Stimulated activated naive CD8-positive, alpha-beta T cell treated with anti-CD3 and anti-CD28 coated beads, Interleukin-15, amount 100 ng/mL, for 72 hours (primary cell): Measurements from ENCODE around the gene IMP3.

ENCODE experiments used
- ATAC-seq: fragments of 150-1000 bp; cut with Tn5 transposase; 2 replicates; pipeline ENCODE4 v1.10.0; 2021; ENCODE audit warnings: mild to moderate bottlenecking, moderate library complexity
- DNase-seq, 2 donors: peaks; one replicate each; pipeline ENCODE4 v3.0.0; 2021 to 2022
- H3K27ac Mint-ChIP-seq, 2 donors: one replicate each; pipeline ENCODE4 v1.8.0; 2022; ENCODE audit warnings: mild to moderate bottlenecking in 2 of 2, mixed read lengths in 2 of 2, moderate library complexity in 2 of 2
- H3K27me3 Mint-ChIP-seq: one replicate; pipeline ENCODE4 v1.8.0; 2022; ENCODE audit warnings: mixed read lengths
- H3K4me1 Mint-ChIP-seq: one replicate; pipeline ENCODE4 v1.8.0; 2022; ENCODE audit warnings: mild to moderate bottlenecking, mixed read lengths
- H3K4me3 Mint-ChIP-seq, 2 donors: one replicate each; pipeline ENCODE4 v1.8.0; 2022; ENCODE audit warnings: mild to moderate bottlenecking in 2 of 2, mixed read lengths in 2 of 2, moderate library complexity in 1 of 2
- H3K9me3 Mint-ChIP-seq, 2 donors: one replicate each; pipeline ENCODE4 v1.8.0; 2022; ENCODE audit warnings: mixed read lengths in 2 of 2

IMP3 gene

GRCh38 chr15:75661100-75661755 is 21.2 kb upstream of the IMP3 start:
- H3K27me3 Mint-ChIP-seq = no peaks in the 10 kb centered on the region

DNA sequence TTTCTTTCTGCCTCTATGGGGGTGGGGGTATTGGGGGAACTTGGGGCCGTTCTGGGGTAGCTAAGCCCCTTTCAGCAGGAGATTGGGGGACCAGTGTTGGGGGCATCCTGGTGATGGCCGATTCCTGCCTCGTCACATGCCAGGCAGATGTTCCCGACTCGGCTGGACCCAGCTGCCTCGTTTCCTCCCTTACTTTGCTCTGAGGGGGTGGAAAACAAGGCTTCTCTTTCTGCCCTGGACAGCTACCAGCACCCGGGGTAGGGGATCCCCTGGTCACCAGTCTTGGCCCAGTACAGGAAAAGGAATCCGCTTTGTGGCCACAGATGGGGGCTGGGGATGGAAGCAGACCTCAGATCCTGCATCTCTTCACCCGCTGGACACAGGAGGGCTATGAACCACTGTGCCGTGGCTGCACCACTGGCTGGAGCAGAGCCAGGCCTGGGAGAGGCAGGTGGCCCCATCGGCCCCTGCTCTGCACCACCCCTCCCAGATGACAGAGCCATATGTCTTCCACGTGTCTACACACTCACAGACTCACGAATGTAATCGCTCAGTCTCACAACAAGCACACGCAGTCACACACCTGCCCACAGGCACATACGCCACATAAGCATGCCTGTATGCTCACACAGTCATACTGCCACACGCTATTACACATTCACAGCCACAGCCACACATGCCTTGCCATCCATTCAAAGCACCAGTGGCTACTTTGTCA is 20.1 kb upstream of the IMP3 start:
- no peak for DNase-seq
- ATAC-seq = peak; percentile 31
- Mint-ChIP-seq H3K4me1 (no peaks in the 10 kb centered on the region), H3K27me3 (no peaks in the 10 kb centered on the region), H3K9me3 (no peaks in the 10 kb centered on the region), H3K4me3 (no peak overlapping the region), H3K27ac (peak overlapping the region in 1 of 2 donors; percentile 0)

More at GRCh38 chr15:75661100-75661755, 21.2 kb upstream of the IMP3 start:
- Mint-ChIP-seq H3K4me3 (no peak overlapping the region), H3K4me1 (no peaks in the 10 kb centered on the region), H3K9me3 (no peaks in the 10 kb centered on the region), H3K27ac (peak overlapping the region in 1 of 2 donors; percentile 44)
- ATAC-seq (no peak), DNase-seq (no peak)

DNA sequence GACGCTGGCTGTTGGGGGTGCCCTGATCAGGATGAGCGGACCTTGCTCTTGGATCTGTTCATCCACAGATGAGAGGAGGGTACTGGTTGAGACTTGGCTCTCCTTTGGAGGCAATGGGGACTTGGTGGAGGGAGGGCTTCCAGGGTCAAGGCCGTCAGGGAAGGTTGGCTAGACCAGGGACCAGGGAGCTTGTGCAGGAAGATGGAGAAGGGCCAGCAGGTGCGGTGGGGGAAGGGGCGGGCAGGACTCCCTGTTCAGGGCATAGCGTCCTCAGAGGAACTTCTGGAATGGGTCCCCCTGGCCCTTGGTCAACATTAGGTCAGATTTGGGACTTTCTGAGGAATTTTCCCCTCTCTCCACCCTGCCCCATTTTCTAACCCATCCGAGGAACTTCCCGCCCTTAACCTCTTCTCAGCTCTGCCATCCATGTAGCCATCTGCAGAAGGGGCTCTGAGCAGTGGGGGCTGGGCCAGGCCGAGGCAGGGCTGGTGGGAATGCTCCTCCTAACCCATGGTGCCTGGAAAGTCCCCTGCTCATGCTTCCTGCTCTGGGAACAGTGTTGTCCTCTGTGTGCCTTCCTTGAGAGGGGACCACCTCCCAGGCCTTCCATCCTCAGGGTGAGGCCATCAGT is 19.2 kb upstream of the IMP3 start:
- no peak for DNase-seq
- Mint-ChIP-seq H3K27me3 (no peaks in the 10 kb centered on the region), H3K27ac (peak overlapping the region in 1 of 2 donors; percentile 18), H3K9me3 (no peaks in the 10 kb centered on the region), H3K4me3 (no peak overlapping the region), H3K4me1 (no peaks in the 10 kb centered on the region)
- no peak for ATAC-seq

- Mint-ChIP-seq H3K27me3 (no peaks in the 10 kb centered on the region), H3K9me3 (no peaks in the 10 kb centered on the region), H3K27ac (no peak overlapping the region), H3K4me3 (no peak overlapping the region), H3K4me1 (peaks cover 11% of the 10 kb centered on the region)
- ATAC-seq (no peak), DNase-seq (no peak)
Measured at GRCh38 chr15:75656813-75657212, 16.8 kb upstream of the IMP3 start.

- no peak overlapping the region for H3K4me3 Mint-ChIP-seq
- DNase-seq (no peak), ATAC-seq (no peak)
- H3K27ac Mint-ChIP-seq = peak overlapping the region in 1 of 2 donors; percentile 49
- peaks cover 16% of the 10 kb centered on the region for H3K4me1 Mint-ChIP-seq
- H3K9me3 Mint-ChIP-seq = no peaks in the 10 kb centered on the region
- H3K27me3 Mint-ChIP-seq = no peaks in the 10 kb centered on the region
Measured at GRCh38 chr15:75656331-75656730, 16.3 kb upstream of the IMP3 start.

GRCh38 chr15:75655931-75656330 is 15.9 kb upstream of the IMP3 start:
- Mint-ChIP-seq H3K4me3 (no peak overlapping the region), H3K4me1 (peaks cover 20% of the 10 kb centered on the region), H3K27me3 (no peaks in the 10 kb centered on the region), H3K27ac (peak overlapping the region in 1 of 2 donors; percentile 49), H3K9me3 (no peaks in the 10 kb centered on the region)
- ATAC-seq = no peak
- DNase-seq = no peak

DNA sequence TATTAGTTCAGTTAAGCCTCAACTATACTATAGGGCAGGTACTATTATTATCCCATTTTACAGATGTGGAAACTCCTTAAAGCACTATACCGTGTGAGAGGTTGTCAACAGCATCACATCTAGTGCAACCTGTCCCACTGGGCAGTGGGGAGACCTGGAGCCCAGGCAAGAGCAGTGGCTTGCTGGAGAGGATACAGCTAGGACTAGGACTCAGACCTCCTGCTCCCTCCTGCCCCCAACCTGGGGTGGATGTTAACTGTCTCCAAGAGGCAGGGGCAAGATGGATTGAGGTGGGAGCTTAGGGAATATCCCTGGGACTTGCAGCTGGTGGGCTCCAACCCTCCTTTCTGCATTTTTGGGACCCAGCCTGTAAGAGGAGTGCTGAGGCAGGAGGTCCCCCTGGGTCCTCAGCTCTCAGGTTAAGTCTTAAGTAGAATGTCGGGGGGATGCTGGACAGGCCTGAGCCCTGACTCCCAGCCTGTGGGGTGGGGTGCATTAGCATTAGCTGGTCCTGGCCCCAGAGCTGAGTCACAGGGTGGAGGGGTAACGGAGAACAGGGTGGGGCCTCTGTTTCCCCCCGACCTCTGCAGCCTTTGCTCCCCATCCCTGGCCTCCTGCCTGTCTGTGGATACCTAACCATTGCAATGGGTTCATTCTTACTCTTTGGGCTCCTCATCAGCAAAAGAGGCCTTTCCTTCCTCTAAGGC is 14.3 kb upstream of the IMP3 start:
- H3K27ac Mint-ChIP-seq = no peak overlapping the region
- no peaks in the 10 kb centered on the region for H3K27me3 Mint-ChIP-seq
- ATAC-seq = no peak
- H3K4me3 Mint-ChIP-seq = no peak overlapping the region
- DNase-seq = no peak
- no peaks in the 10 kb centered on the region for H3K9me3 Mint-ChIP-seq
- H3K4me1 Mint-ChIP-seq = peaks cover 35% of the 10 kb centered on the region

GRCh38 chr15:75653347-75653913 is 13.4 kb upstream of the IMP3 start:
- ATAC-seq = no peak
- H3K4me3 Mint-ChIP-seq = no peak overlapping the region

GRCh38 chr15:75651810-75652543 is 12.0 kb upstream of the IMP3 start:
- Mint-ChIP-seq H3K27me3 (no peaks in the 10 kb centered on the region), H3K4me3 (no peak overlapping the region), H3K9me3 (no peaks in the 10 kb centered on the region), H3K4me1 (peaks cover 45% of the 10 kb centered on the region), H3K27ac (peak overlapping the region; percentile 59 to 72)
- no peak for DNase-seq
- peak; percentile 27 for ATAC-seq

More at GRCh38 chr15:75653347-75653913, 13.4 kb upstream of the IMP3 start:
- peaks cover 43% of the 10 kb centered on the region for H3K4me1 Mint-ChIP-seq
- H3K27me3 Mint-ChIP-seq = no peaks in the 10 kb centered on the region
- H3K27ac Mint-ChIP-seq = peak overlapping the region in 1 of 2 donors; percentile 72
- H3K9me3 Mint-ChIP-seq = no peaks in the 10 kb centered on the region
- DNase-seq = no peak

DNA sequence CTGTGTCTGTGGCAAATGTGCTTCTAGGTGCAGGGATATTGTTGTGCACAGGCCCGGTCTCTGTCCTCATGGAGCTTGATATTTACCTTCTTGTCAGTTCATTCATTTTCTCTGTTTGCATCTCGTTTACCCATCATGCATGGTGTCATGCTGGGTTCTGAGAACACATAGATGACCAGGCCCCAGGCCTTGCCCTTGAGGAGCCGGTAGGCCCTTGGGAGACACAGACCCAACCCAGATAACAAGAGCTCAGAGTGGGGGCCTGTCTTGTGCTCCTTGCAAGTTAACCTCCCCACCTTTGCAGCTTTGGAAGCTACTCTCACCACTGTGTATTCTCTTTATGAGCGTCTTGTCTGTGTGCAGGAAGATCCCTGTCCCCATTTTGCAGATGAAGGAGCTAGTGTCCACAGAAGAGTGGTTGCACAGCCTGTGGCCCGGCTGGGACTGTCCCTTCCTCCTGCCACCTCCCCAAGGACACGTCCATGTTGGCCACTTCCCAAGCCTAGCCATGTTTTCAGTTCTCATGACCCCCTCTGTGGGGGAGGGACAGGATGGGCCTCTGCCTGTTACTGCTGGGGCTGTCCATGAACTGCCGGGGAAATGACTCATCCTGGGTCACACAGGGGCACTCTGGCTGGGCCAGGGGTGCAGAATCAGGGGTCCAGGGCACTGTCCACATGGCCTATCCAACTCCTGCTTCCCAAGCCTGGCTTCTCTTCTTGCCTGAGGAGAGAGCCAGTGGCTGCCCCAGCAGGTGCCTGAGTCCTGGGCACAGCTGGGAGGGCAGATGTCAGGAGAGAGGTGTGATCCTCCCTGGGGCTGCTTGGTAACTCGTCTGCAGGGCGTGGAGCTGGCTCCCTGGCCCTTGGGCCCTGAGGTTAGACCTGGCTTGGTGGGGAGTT is 11.1 kb upstream of the IMP3 start:
- ATAC-seq = peak; percentile 22
- H3K4me1 Mint-ChIP-seq = peaks cover 53% of the 10 kb centered on the region
- DNase-seq = peak in 1 of 2 donors; percentile 12
- H3K27me3 Mint-ChIP-seq = no peaks in the 10 kb centered on the region
- H3K27ac Mint-ChIP-seq = peak overlapping the region in 1 of 2 donors; percentile 36
- no peaks in the 10 kb centered on the region for H3K9me3 Mint-ChIP-seq
- peak overlapping the region in 1 of 2 donors; percentile 14 for H3K4me3 Mint-ChIP-seq

DNA sequence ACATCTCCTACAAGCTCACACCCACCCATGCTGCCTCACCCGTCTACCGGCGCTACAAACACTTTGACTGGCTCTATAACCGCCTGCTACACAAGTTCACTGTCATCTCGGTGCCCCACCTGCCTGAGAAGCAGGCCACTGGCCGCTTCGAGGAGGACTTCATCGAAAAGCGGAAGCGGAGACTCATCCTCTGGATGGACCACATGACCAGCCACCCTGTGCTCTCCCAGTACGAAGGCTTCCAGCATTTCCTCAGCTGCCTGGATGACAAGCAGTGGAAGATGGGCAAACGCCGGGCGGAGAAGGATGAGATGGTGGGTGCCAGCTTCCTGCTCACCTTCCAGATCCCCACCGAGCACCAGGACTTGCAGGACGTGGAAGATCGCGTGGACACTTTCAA is 9.8 kb upstream of the IMP3 start:
- H3K9me3 Mint-ChIP-seq = no peaks in the 10 kb centered on the region
- H3K27ac Mint-ChIP-seq = no peak overlapping the region
- ATAC-seq (no peak), DNase-seq (no peak)
- H3K27me3 Mint-ChIP-seq = no peaks in the 10 kb centered on the region
- H3K4me3 Mint-ChIP-seq = peak overlapping the region in 1 of 2 donors; percentile 30
- H3K4me1 Mint-ChIP-seq = peaks cover 60% of the 10 kb centered on the region

GRCh38 chr15:75649045-75649761 is 9.2 kb upstream of the IMP3 start:
- Mint-ChIP-seq H3K27ac (no peak overlapping the region), H3K4me3 (peak overlapping the region in 1 of 2 donors; percentile 30), H3K27me3 (no peaks in the 10 kb centered on the region), H3K4me1 (peaks cover 60% of the 10 kb centered on the region), H3K9me3 (no peaks in the 10 kb centered on the region)
- ATAC-seq (no peak), DNase-seq (no peak)

DNA sequence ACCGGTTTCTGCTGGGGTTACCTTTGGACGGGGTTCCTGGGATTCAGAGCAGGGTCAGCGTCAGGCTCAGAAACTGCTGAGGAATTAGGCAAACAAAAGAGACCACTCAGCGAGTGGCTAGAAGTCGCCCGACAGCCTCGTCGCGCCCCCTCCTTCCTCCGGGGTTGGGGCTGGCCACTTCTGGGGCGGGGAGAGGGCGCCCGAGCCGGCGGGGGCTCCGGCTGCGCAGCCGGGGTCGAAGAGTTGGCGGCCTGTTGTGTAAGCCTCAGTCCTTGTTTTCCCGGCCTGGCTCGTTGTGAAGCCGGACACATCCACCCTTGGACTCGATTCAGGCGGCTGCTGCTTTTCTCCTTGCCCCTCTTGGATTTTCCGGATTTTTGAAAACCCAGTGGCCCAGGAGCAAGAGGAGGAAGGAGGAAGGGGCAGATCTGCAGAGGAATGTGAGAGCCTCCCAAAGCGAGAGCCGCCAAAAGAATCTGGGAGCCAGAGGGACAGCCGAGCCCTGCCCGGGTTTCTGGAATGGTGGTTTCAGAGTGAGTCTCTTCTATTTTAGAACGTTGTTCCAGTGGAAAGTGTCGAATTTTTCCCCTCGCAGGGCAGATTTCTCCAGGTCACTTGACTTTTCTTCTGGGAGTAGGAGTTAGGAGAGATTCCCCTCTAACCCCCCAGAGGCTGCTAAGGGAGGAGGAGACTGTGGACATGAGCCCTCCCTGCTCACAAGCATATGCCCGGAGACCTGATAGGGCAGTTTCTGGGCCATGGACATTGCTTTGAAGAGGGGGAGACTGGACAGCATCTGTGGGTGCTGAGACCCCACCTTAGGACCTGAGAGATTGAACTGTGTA is 8.4 kb upstream of the IMP3 start:
- Mint-ChIP-seq H3K27ac (no peak overlapping the region), H3K4me3 (peak overlapping the region; percentile 83 to 85), H3K4me1 (peaks cover 60% of the 10 kb centered on the region), H3K9me3 (no peaks in the 10 kb centered on the region), H3K27me3 (no peaks in the 10 kb centered on the region)
- DNase-seq = no peak
- peak; percentile 7 for ATAC-seq
